Lower leg skin (tissue), 3 donors: ENCODE data around the gene DBF4B.

Source experiments
- POLR2A ChIP-seq, 2 donors: fragments of 450-650 bp; IDR thresholded peaks; one replicate each; pipeline ENCODE4 v1.6.1; 2016 to 2017; ENCODE audit warnings: antibody characterized with exemption in 2 of 2, mild to moderate bottlenecking in 1 of 2, moderate library complexity in 1 of 2
- TF ChIP-seq, protein P1 (sequence below), 3 donors: fragments of 450-650 bp; IDR thresholded peaks; one replicate each; pipeline ENCODE4 v1.5.1; 2016; ENCODE audit warnings: antibody characterized with exemption in 3 of 3, mild to moderate bottlenecking in 3 of 3, moderate library complexity in 2 of 3

DNA sequence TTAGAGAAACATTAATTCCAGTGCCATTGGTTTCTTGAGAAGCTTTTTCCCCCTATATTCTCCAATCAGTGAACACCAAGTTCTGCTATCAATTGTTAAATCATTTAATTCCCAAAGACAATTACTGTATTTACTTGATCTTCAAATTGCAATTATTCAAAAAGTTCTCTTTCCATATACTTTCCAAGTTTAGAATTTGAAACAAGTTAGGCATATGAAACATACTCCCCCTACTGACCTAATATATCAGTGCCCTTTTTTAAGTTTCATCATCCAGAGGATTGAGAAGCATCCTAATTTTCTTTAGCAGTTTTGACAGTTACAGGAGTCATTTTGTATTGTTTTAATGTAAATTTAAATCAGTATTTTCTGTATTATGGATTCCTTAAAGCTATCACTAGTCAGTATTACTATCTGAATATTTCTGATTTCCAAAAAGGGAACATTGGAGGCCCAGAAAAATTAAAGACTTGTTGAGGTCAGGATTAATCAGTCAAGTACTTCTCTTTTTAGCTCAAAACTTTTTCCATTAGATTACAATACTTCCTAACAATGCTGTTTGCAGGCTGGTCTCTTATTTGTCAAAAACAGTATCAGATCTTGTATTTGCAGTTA is 35.9 kb upstream of the DBF4B start:
- TF ChIP-seq, protein P1, sequence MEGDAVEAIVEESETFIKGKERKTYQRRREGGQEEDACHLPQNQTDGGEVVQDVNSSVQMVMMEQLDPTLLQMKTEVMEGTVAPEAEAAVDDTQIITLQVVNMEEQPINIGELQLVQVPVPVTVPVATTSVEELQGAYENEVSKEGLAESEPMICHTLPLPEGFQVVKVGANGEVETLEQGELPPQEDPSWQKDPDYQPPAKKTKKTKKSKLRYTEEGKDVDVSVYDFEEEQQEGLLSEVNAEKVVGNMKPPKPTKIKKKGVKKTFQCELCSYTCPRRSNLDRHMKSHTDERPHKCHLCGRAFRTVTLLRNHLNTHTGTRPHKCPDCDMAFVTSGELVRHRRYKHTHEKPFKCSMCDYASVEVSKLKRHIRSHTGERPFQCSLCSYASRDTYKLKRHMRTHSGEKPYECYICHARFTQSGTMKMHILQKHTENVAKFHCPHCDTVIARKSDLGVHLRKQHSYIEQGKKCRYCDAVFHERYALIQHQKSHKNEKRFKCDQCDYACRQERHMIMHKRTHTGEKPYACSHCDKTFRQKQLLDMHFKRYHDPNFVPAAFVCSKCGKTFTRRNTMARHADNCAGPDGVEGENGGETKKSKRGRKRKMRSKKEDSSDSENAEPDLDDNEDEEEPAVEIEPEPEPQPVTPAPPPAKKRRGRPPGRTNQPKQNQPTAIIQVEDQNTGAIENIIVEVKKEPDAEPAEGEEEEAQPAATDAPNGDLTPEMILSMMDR (IDR thresholded peaks at IDR 0.05), result no peak
- TF ChIP-seq POLR2A (IDR thresholded peaks at IDR 0.05), result no peak
